Measurements from ENCODE around the gene CCDC9.

GRCh38 chr19:47231215-47232054 lies 24.9 kb upstream of the CCDC9 start:
- TF ChIP-seq, protein P1, sequence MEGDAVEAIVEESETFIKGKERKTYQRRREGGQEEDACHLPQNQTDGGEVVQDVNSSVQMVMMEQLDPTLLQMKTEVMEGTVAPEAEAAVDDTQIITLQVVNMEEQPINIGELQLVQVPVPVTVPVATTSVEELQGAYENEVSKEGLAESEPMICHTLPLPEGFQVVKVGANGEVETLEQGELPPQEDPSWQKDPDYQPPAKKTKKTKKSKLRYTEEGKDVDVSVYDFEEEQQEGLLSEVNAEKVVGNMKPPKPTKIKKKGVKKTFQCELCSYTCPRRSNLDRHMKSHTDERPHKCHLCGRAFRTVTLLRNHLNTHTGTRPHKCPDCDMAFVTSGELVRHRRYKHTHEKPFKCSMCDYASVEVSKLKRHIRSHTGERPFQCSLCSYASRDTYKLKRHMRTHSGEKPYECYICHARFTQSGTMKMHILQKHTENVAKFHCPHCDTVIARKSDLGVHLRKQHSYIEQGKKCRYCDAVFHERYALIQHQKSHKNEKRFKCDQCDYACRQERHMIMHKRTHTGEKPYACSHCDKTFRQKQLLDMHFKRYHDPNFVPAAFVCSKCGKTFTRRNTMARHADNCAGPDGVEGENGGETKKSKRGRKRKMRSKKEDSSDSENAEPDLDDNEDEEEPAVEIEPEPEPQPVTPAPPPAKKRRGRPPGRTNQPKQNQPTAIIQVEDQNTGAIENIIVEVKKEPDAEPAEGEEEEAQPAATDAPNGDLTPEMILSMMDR (conservative IDR thresholded peaks at IDR 0.05; ENCODE audit: low read depth, low read length) = no peak
- no peak for TF ChIP-seq EZH2phosphoT487 (IDR thresholded peaks at IDR 0.05; ENCODE audit: borderline replicate concordance, low read length)
- TF ChIP-seq EZH2 (IDR thresholded peaks at IDR 0.05; ENCODE audit: low read length, unreplicated experiment) = no peak
